Measurements from ENCODE around the gene ACACA. TPM values are rescaled to one million over a fixed set of nuclear protein-coding genes. Genes with fewer than 3 reads are reported as not detected.
A peak's percentile ranks its signal among the peaks of the same experiment; 100 is the strongest.

ACACA gene
- total RNA-seq, 1 donor from 2014 or later: 13.3 TPM

- intact Hi-C loops (cut with DNase I): no loop called here
- DNase-seq (ENCODE audit: missing footprints) (no peak), ATAC-seq (no peak)
Observed at GRCh38 chr17:37310940-37311339, 95.7 kb downstream of the ACACA start.

GRCh38 chr17:37309051-37309450, 97.6 kb downstream of the ACACA start:
- DNase-seq (ENCODE audit: missing footprints) (no peak), ATAC-seq (no peak)
- intact Hi-C loops (cut with DNase I): no loop called here

- DNase-seq (ENCODE audit: missing footprints) (no peak), ATAC-seq (no peak)
- intact Hi-C loops (cut with DNase I): no loop called here
Observed at GRCh38 chr17:37305406-37305905, 101.2 kb downstream of the ACACA start.

- DNase-seq (ENCODE audit: missing footprints) (no peak), ATAC-seq (peak; percentile 78)
- intact Hi-C loops (cut with DNase I): no loop called here
Observed at GRCh38 chr17:37301288-37301687, 105.3 kb downstream of the ACACA start.

- intact Hi-C loops (cut with DNase I): no loop called here
- ATAC-seq (peak; percentile 50), DNase-seq (ENCODE audit: missing footprints) (no peak)
Observed at GRCh38 chr17:37300683-37301082, 106.0 kb downstream of the ACACA start.

- ATAC-seq (no peak), DNase-seq (ENCODE audit: missing footprints) (no peak)
- intact Hi-C loops (cut with DNase I): loop anchor here (2.0 kb wide), 1 partner anchor 59 kb away; no protein-coding TSS in a partner anchor
Observed at GRCh38 chr17:37299257-37299980, 107.2 kb downstream of the ACACA start.

- ATAC-seq (no peak), DNase-seq (ENCODE audit: missing footprints) (no peak)
- intact Hi-C loops (cut with DNase I): no loop called here
Observed at GRCh38 chr17:37295888-37296287, 110.7 kb downstream of the ACACA start.

GRCh38 chr17:37294888-37295287, 111.7 kb downstream of the ACACA start:
- DNase-seq (ENCODE audit: missing footprints) (no peak), ATAC-seq (no peak)
- intact Hi-C loops (cut with DNase I): no loop called here

- DNase-seq (ENCODE audit: missing footprints) (no peak), ATAC-seq (no peak)
- intact Hi-C loops (cut with DNase I): no loop called here
Observed at GRCh38 chr17:37293770-37294169, 112.9 kb downstream of the ACACA start.

GRCh38 chr17:37292429-37293139, 114.1 kb downstream of the ACACA start:
- DNase-seq (ENCODE audit: missing footprints) (no peak), ATAC-seq (no peak)
- intact Hi-C loops (cut with DNase I): no loop called here

GRCh38 chr17:37291351-37291750, 115.3 kb downstream of the ACACA start:
- intact Hi-C loops (cut with DNase I): no loop called here

GRCh38 chr17:37286430-37286829, 120.2 kb downstream of the ACACA start:
- intact Hi-C loops (cut with DNase I): no loop called here
- DNase-seq (ENCODE audit: missing footprints): no peak
- no peak for ATAC-seq

More at GRCh38 chr17:37291351-37291750, 115.3 kb downstream of the ACACA start:
- DNase-seq (ENCODE audit: missing footprints) (no peak), ATAC-seq (no peak)

GRCh38 chr17:37284191-37284590, 122.4 kb downstream of the ACACA start:
- DNase-seq (ENCODE audit: missing footprints) (no peak), ATAC-seq (no peak)
- intact Hi-C loops (cut with DNase I): no loop called here

- intact Hi-C loops (cut with DNase I): no loop called here
- DNase-seq (ENCODE audit: missing footprints): no peak
- ATAC-seq: no peak
Observed at GRCh38 chr17:37283414-37283961, 123.1 kb downstream of the ACACA start.

- intact Hi-C loops (cut with DNase I): no loop called here
- no peak for ATAC-seq
- no peak for DNase-seq (ENCODE audit: missing footprints)
Observed at GRCh38 chr17:37280841-37281240, 125.8 kb downstream of the ACACA start.

- DNase-seq (ENCODE audit: missing footprints) (no peak), ATAC-seq (no peak)
- intact Hi-C loops (cut with DNase I): no loop called here
Observed at GRCh38 chr17:37278247-37278894, 128.3 kb downstream of the ACACA start.

- intact Hi-C loops (cut with DNase I): no loop called here
- DNase-seq (ENCODE audit: missing footprints) (no peak), ATAC-seq (no peak)
Observed at GRCh38 chr17:37276475-37276874, 130.2 kb downstream of the ACACA start.

GRCh38 chr17:37274461-37274860, 132.2 kb downstream of the ACACA start:
- intact Hi-C loops (cut with DNase I): no loop called here
- DNase-seq (ENCODE audit: missing footprints) (no peak), ATAC-seq (no peak)

GRCh38 chr17:37273409-37274051, 133.1 kb downstream of the ACACA start:
- ATAC-seq: no peak
- intact Hi-C loops (cut with DNase I): no loop called here
- no peak for DNase-seq (ENCODE audit: missing footprints)
